HCT116 (cell line): ENCODE data around the gene ARHGEF18. TPM values are rescaled to one million over a fixed set of nuclear protein-coding genes. Genes with fewer than 3 reads are reported as not detected.

Experiments
- ATAC-seq: fragments of 200-7000 bp; cut with Tn5 transposase; 2 replicates; pipeline ENCODE4 v1.9.1; 2020; ENCODE audit warnings: mild to moderate bottlenecking, moderate library complexity
- BruUV-seq: library from RNA; stranded (reverse); fragments of 400-500 nt; replicated peaks from 2 replicates; lab custom pipeline; 2021; lab: Mats Ljungman, UMichigan
- CTCF ChIA-PET: fragments of 300-600 bp; sonication (Branson Sonifier 250); formaldehyde crosslinking; loops from one replicate; lab custom pipeline; 2021; ENCODE audit warnings: antibody characterized with exemption; lab: Charles Lee
- POLR2A ChIA-PET: fragments of 300-600, 350-600 bp; sonication (Branson Sonifier 250); formaldehyde crosslinking; loops from one replicate; lab custom pipeline; 2021; ENCODE audit warnings: antibody characterized with exemption; lab: Charles Lee
- RAD21 ChIA-PET, 2 experiments: fragments of 300-600 bp; sonication (Branson Sonifier 250); formaldehyde crosslinking; loops; one replicate each; lab custom pipeline; 2023; ENCODE audit warnings: low total read pairs in 2 of 2; ENCODE audit not compliant: uncharacterized antibody in 2 of 2, unreplicated experiment in 2 of 2, low non-redundant PET in 1 of 2; lab: Charles Lee
- DNase-seq: peaks from one replicate; pipeline ENCODE4 v3.0.0-alpha.2; 2010; ENCODE audit warnings: low read depth, low spot score
- H2AFZ ChIP-seq: fragments of 200-600 bp; shearing (Covaris generic), sonication (generic); 2 replicates; pipeline ENCODE4 v1.6.1; 2017; ENCODE audit warnings: low read depth, mixed run types, mixed read lengths, antibody characterized with exemption, low read length; ENCODE audit not compliant: poor library complexity, severe bottlenecking
- H3K27ac ChIP-seq: 2 replicates; pipeline ENCODE4 v1.5.1; 2012; ENCODE audit warnings: low read depth, low read length
- H3K27me3 ChIP-seq: fragments of 200-600 bp; sonication (generic); 2 replicates; pipeline ENCODE4 v1.6.1; 2016; ENCODE audit warnings: mixed run types, low read length, mixed read lengths; ENCODE audit not compliant: insufficient read depth
- H3K36me3 ChIP-seq, 2 experiments: fragments of 200-500 bp in 1 of 2; fragments of 200-600 bp in 1 of 2; sonication (Bioruptor generic) in 1 of 2; sonication (generic) in 1 of 2; 2 replicates each; pipeline versions ENCODE4 v1.5.1 to v1.6.1; 2014 to 2016; ENCODE audit warnings: low read length in 2 of 2, inconsistent platforms in 1 of 2, mixed read lengths in 1 of 2, mixed run types in 1 of 2; ENCODE audit not compliant: insufficient read depth in 2 of 2, control insufficient read depth in 1 of 2
- H3K4me1 ChIP-seq, 2 experiments: fragments of 200-600 bp in 1 of 2; sonication (generic) in 1 of 2; 2 replicates each; pipeline versions ENCODE4 v1.5.1 to v1.6.1; 2012 to 2017; ENCODE audit warnings: low read length in 2 of 2, inconsistent platforms in 1 of 2, mild to moderate bottlenecking in 1 of 2, mixed read lengths in 1 of 2, mixed run types in 1 of 2, moderate library complexity in 1 of 2; ENCODE audit not compliant: insufficient read depth in 2 of 2, control insufficient read depth in 1 of 2
- H3K4me2 ChIP-seq: fragments of 200-600 bp; sonication (generic); 2 replicates; pipeline ENCODE4 v1.6.1; 2017; ENCODE audit warnings: mixed run types, low read length, mixed read lengths
- H3K4me3 ChIP-seq, 2 experiments: fragments of 200-600 bp in 1 of 2; sonication (generic) in 1 of 2; replicated peaks in 1 of 2; 2 replicates each; pipeline ENCODE4 v1.5.1; 2011 to 2016; ENCODE audit warnings: low read length in 2 of 2, control low read depth in 1 of 2, low read depth in 1 of 2, mild to moderate bottlenecking in 1 of 2, mixed read lengths in 1 of 2, mixed run types in 1 of 2
- H3K79me2 ChIP-seq: fragments of 200-600 bp; sonication (generic); 2 replicates; pipeline ENCODE4 v1.6.1; 2017; ENCODE audit warnings: mild to moderate bottlenecking, mixed run types, low read length, moderate library complexity, mixed read lengths; ENCODE audit not compliant: insufficient read depth
- H3K9ac ChIP-seq: fragments of 200-600 bp; sonication (generic); 2 replicates; pipeline ENCODE4 v1.6.1; 2016; ENCODE audit warnings: low read length, mixed read lengths
- H3K9me2 ChIP-seq: fragments of 200-600 bp; sonication (generic), shearing (Covaris generic); 2 replicates; pipeline ENCODE4 v1.6.1; 2017; ENCODE audit warnings: mixed run types, mild to moderate bottlenecking, moderate library complexity; ENCODE audit not compliant: insufficient read depth
- H3K9me3 ChIP-seq, 2 experiments: fragments of 200-500 bp in 1 of 2; fragments of 200-600 bp in 1 of 2; sonication (Bioruptor generic) in 1 of 2; sonication (generic) in 1 of 2; 2 replicates each; pipeline ENCODE4 v1.6.1; 2014 to 2017; ENCODE audit warnings: low read length in 2 of 2, mixed read lengths in 2 of 2, inconsistent platforms in 1 of 2, low read depth in 1 of 2, mild to moderate bottlenecking in 1 of 2, mixed run types in 1 of 2, moderate library complexity in 1 of 2; ENCODE audit not compliant: control insufficient read depth in 1 of 2, insufficient read depth in 1 of 2
- H4K20me1 ChIP-seq: fragments of 200-600 bp; sonication (generic), shearing (Covaris generic); 2 replicates; pipeline ENCODE4 v1.6.1; 2017; ENCODE audit warnings: mixed run types, mild to moderate bottlenecking, moderate library complexity; ENCODE audit not compliant: insufficient read depth
- CBX3 ChIP-seq: IDR thresholded peaks from 2 replicates; pipeline ENCODE4 v1.6.1; 2012; ENCODE audit warnings: low read depth
- CEBPB ChIP-seq: IDR thresholded peaks from 2 replicates; pipeline ENCODE4 v1.6.1; 2012; ENCODE audit warnings: low read depth
- EGR1 ChIP-seq: IDR thresholded peaks from 2 replicates; pipeline ENCODE4 v1.6.1; 2012; ENCODE audit warnings: low read depth
- ELF1 ChIP-seq: IDR thresholded peaks from 2 replicates; pipeline ENCODE4 v1.6.1; 2012; ENCODE audit warnings: low read depth, borderline replicate concordance
- EZH2phosphoT487 ChIP-seq: fragments of 200-600 bp; IDR thresholded peaks from 2 replicates; pipeline ENCODE4 v1.6.1; 2018; ENCODE audit warnings: antibody characterized with exemption, borderline replicate concordance
- FOSL1 ChIP-seq: IDR thresholded peaks from 2 replicates; pipeline ENCODE4 v1.6.1; 2012; ENCODE audit warnings: low read depth
- JUND ChIP-seq: IDR thresholded peaks from 2 replicates; pipeline ENCODE4 v1.6.1; 2012
- POLR2A ChIP-seq: IDR thresholded peaks from 2 replicates; pipeline ENCODE4 v1.7.0; 2011; ENCODE audit warnings: borderline replicate concordance; ENCODE audit not compliant: insufficient read depth, insufficient read length; ENCODE audit errors: extremely low read depth
- POLR2AphosphoS5 ChIP-seq: IDR thresholded peaks from 2 replicates; pipeline ENCODE4 v1.6.1; 2011; ENCODE audit warnings: mild to moderate bottlenecking, low read depth, low read length, moderate library complexity
- RAD21 ChIP-seq: IDR thresholded peaks from 2 replicates; pipeline ENCODE4 v1.6.1; 2012; ENCODE audit warnings: low read depth, mild to moderate bottlenecking
- SIN3A ChIP-seq: IDR thresholded peaks from 2 replicates; pipeline ENCODE4 v1.6.1; 2012; ENCODE audit warnings: low read depth
- SP1 ChIP-seq: IDR thresholded peaks from 2 replicates; pipeline ENCODE4 v1.6.1; 2012; ENCODE audit warnings: low read depth
- TCF7L2 ChIP-seq: IDR thresholded peaks from 2 replicates; pipeline ENCODE4 v1.7.0; 2011; ENCODE audit warnings: borderline replicate concordance, inconsistent platforms; ENCODE audit not compliant: insufficient read depth, insufficient read length; ENCODE audit errors: extremely low read depth
- YY1 ChIP-seq: IDR thresholded peaks from 2 replicates; pipeline ENCODE4 v1.6.1; 2011; ENCODE audit warnings: low read length, low read depth, moderate library complexity, mild to moderate bottlenecking; ENCODE audit not compliant: insufficient replicate concordance; ENCODE audit errors: extremely low read depth
- ZFX ChIP-seq: fragments of 450-650 bp; IDR thresholded peaks from 2 replicates; pipeline ENCODE4 v1.6.1; 2017
- intact Hi-C: fragments of 100-400 bp; cut with micrococcal nuclease; formaldehyde crosslinking; loops from 2 replicates; pipeline ENCODE4 v1.10.0; 2022
- total RNA-seq: library from RNA; stranded (reverse); gene quantifications from one replicate; pipeline ENCODE4 v1.2.1, GENCODE V29; 2021; ENCODE audit not compliant: unreplicated experiment
- TF ChIP-seq, protein P1 (sequence below): IDR thresholded peaks from 2 replicates; pipeline ENCODE4 v1.6.1; 2012; ENCODE audit warnings: low read depth
- TF ChIP-seq, protein P2 (sequence below): IDR thresholded peaks from 2 replicates; pipeline ENCODE4 v1.6.1; 2011; ENCODE audit warnings: mild to moderate bottlenecking, low read length, moderate library complexity; ENCODE audit not compliant: insufficient replicate concordance; ENCODE audit errors: extremely low read depth

Gene ARHGEF18
- total RNA-seq, 1 experiment from 2014 or later, result 32.2 TPM

DNA sequence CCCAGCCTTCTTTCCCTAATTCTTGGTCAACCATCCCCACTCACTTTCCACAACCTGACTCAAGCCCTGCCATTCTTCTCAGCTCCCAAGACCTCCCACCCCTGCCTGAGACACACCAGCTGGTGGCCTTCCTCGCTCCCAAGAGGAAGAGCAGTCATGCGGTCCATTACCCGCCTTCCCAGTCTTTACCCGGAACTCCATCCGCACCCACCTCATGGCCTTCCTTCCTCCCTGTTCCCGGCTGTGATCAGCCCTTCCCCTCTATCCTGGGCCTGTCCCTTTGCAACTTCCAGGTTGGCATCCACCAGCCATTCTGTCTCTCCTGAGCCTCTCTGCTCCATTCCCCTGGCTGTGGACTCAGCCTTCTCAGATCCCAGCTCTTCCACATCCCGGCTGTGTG lies 35.9 kb upstream of the ARHGEF18 start:
- DNase-seq (no peak), ATAC-seq (no peak)
- no peaks in the 10 kb centered on the region for H3K36me3 ChIP-seq
- no peaks in the 10 kb centered on the region for H3K9me3 ChIP-seq
- no peak overlapping the region for H3K4me2 ChIP-seq
- no peaks in the 10 kb centered on the region for H3K27me3 ChIP-seq
- H3K79me2 ChIP-seq, result no peaks in the 10 kb centered on the region
- H3K4me1 ChIP-seq, result no peaks in the 10 kb centered on the region
- H2AFZ ChIP-seq, result no peak overlapping the region
- no peaks in the 10 kb centered on the region for H3K9me2 ChIP-seq
- H3K9ac ChIP-seq, result no peak overlapping the region
- no TSS peak for BruUV-seq
- intact Hi-C loops, result no loop called here
- no peak overlapping the region for H3K4me3 ChIP-seq
- ChIA-PET RAD21 (interaction anchor here in 1 of 2 experiments (0.6 kb wide), 1 partner anchor 12 kb away, joined by 4 read pairs; no protein-coding TSS in a partner anchor), POLR2A (no interaction called here)
- H4K20me1 ChIP-seq, result no peaks in the 10 kb centered on the region
- H3K27ac ChIP-seq, result no peak overlapping the region
- TF ChIP-seq FOSL1 (no peak), RAD21 (no peak), CEBPB (no peak), EGR1 (no peak), EZH2phosphoT487 (no peak), SIN3A (no peak), YY1 (no peak), POLR2A (no peak), TCF7L2 (no peak), ZFX (no peak), JUND (no peak), POLR2AphosphoS5 (no peak), CBX3 (no peak), SP1 (no peak), ELF1 (no peak)
- TF ChIP-seq, protein P1, sequence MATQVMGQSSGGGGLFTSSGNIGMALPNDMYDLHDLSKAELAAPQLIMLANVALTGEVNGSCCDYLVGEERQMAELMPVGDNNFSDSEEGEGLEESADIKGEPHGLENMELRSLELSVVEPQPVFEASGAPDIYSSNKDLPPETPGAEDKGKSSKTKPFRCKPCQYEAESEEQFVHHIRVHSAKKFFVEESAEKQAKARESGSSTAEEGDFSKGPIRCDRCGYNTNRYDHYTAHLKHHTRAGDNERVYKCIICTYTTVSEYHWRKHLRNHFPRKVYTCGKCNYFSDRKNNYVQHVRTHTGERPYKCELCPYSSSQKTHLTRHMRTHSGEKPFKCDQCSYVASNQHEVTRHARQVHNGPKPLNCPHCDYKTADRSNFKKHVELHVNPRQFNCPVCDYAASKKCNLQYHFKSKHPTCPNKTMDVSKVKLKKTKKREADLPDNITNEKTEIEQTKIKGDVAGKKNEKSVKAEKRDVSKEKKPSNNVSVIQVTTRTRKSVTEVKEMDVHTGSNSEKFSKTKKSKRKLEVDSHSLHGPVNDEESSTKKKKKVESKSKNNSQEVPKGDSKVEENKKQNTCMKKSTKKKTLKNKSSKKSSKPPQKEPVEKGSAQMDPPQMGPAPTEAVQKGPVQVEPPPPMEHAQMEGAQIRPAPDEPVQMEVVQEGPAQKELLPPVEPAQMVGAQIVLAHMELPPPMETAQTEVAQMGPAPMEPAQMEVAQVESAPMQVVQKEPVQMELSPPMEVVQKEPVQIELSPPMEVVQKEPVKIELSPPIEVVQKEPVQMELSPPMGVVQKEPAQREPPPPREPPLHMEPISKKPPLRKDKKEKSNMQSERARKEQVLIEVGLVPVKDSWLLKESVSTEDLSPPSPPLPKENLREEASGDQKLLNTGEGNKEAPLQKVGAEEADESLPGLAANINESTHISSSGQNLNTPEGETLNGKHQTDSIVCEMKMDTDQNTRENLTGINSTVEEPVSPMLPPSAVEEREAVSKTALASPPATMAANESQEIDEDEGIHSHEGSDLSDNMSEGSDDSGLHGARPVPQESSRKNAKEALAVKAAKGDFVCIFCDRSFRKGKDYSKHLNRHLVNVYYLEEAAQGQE, result no peak
- TF ChIP-seq, protein P2, sequence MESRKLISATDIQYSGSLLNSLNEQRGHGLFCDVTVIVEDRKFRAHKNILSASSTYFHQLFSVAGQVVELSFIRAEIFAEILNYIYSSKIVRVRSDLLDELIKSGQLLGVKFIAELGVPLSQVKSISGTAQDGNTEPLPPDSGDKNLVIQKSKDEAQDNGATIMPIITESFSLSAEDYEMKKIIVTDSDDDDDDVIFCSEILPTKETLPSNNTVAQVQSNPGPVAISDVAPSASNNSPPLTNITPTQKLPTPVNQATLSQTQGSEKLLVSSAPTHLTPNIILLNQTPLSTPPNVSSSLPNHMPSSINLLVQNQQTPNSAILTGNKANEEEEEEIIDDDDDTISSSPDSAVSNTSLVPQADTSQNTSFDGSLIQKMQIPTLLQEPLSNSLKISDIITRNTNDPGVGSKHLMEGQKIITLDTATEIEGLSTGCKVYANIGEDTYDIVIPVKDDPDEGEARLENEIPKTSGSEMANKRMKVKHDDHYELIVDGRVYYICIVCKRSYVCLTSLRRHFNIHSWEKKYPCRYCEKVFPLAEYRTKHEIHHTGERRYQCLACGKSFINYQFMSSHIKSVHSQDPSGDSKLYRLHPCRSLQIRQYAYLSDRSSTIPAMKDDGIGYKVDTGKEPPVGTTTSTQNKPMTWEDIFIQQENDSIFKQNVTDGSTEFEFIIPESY, result no peak
- TF ChIP-seq, all 23 proteins: peak for 0
- CTCF ChIA-PET, result no interaction called here
